CD14-positive monocyte (primary cell): ENCODE results near the gene FAM13A. TPM values are rescaled to one million over a fixed set of nuclear protein-coding genes. Genes with fewer than 3 reads are reported as not detected.
A peak's percentile ranks its signal among the peaks of the same experiment; 100 is the strongest.

Source experiments
- DNase-seq, 3 donors: peaks; one replicate each; pipeline ENCODE4 v3.0.0-alpha.2; 2011 to 2022
- H2AFZ ChIP-seq: 2 replicates; pipeline ENCODE4 v1.6.0; 2012; ENCODE audit warnings: mild to moderate bottlenecking, low read depth, low read length, inconsistent platforms; ENCODE audit not compliant: insufficient read depth, poor library complexity, severe bottlenecking
- H3K27ac ChIP-seq, 2 donors: 1 replicate in 1 of 2; 2 replicates in 1 of 2; pipeline ENCODE4 v1.5.1; 2012 to 2013; ENCODE audit warnings: low read length in 2 of 2, control low read depth in 1 of 2, inconsistent platforms in 1 of 2, low read depth in 1 of 2, mild to moderate bottlenecking in 1 of 2
- H3K27me3 ChIP-seq, 2 donors: one replicate each; pipeline versions ENCODE4 v1.6.0 to v1.6.1; 2011 to 2013; ENCODE audit warnings: low read length in 2 of 2; ENCODE audit not compliant: control insufficient read depth in 2 of 2, insufficient read depth in 2 of 2
- H3K36me3 ChIP-seq, 2 donors: replicated peaks in 1 of 2; 1 replicate in 1 of 2; 2 replicates in 1 of 2; pipeline versions ENCODE4 v1.5.1 to v1.6.1; 2012 to 2013; ENCODE audit warnings: low read length in 2 of 2, control low read depth in 1 of 2, inconsistent platforms in 1 of 2, mild to moderate bottlenecking in 1 of 2; ENCODE audit not compliant: insufficient read depth in 2 of 2, control insufficient read depth in 1 of 2
- H3K4me1 ChIP-seq, 2 donors: 1 replicate in 1 of 2; 2 replicates in 1 of 2; pipeline versions ENCODE4 v1.5.1 to v1.6.1; 2012 to 2013; ENCODE audit warnings: low read length in 2 of 2, control low read depth in 1 of 2, inconsistent platforms in 1 of 2, mild to moderate bottlenecking in 1 of 2, moderate library complexity in 1 of 2; ENCODE audit not compliant: insufficient read depth in 2 of 2, control insufficient read depth in 1 of 2
- H3K4me2 ChIP-seq: replicated peaks from 2 replicates; pipeline ENCODE3; 2012; ENCODE audit warnings: low read length, moderate library complexity, mild to moderate bottlenecking; ENCODE audit not compliant: poor library complexity, severe bottlenecking; ENCODE audit errors: extremely low read depth
- H3K4me3 ChIP-seq, 3 experiments: fragments of 200-600 bp in 1 of 3; sonication (generic) in 1 of 3; replicated peaks in 1 of 3; 1 replicate in 2 of 3; 2 replicates in 1 of 3; pipeline ENCODE4 v1.5.1; 2011 to 2013; ENCODE audit warnings: low read length in 3 of 3, mild to moderate bottlenecking in 3 of 3, control low read depth in 2 of 3, low read depth in 2 of 3, inconsistent platforms in 1 of 3, moderate library complexity in 1 of 3
- H3K79me2 ChIP-seq: 2 replicates; pipeline ENCODE4 v1.6.0; 2012; ENCODE audit warnings: mild to moderate bottlenecking, control low read depth, inconsistent platforms, low read length, moderate library complexity; ENCODE audit not compliant: insufficient read depth
- H3K9ac ChIP-seq: 2 replicates; pipeline ENCODE4 v1.6.0; 2017; ENCODE audit warnings: low read length, mild to moderate bottlenecking; ENCODE audit not compliant: insufficient read depth, poor library complexity, severe bottlenecking
- H3K9me3 ChIP-seq, 2 donors: replicated peaks in 1 of 2; 1 replicate in 1 of 2; 2 replicates in 1 of 2; pipeline versions ENCODE4 v1.5.1 to v1.6.1; 2012 to 2013; ENCODE audit warnings: low read length in 2 of 2, control low read depth in 1 of 2; ENCODE audit not compliant: control insufficient read depth in 1 of 2, insufficient read depth in 1 of 2
- H4K20me1 ChIP-seq: 2 replicates; pipeline ENCODE4 v1.6.0; 2012; ENCODE audit warnings: mild to moderate bottlenecking, low read length, control low read depth, moderate library complexity; ENCODE audit not compliant: insufficient read depth
- H3K27ac Mint-ChIP-seq, 7 donors: one replicate each; pipeline ENCODE4 v1.8.0; 2020; ENCODE audit warnings: mild to moderate bottlenecking in 7 of 7, mixed read lengths in 7 of 7, moderate library complexity in 6 of 7, inconsistent platforms in 2 of 7
- H3K27me3 Mint-ChIP-seq, 3 donors: one replicate each; pipeline ENCODE4 v1.8.0; 2021 to 2022; ENCODE audit warnings: low read depth in 3 of 3, mild to moderate bottlenecking in 3 of 3, mixed read lengths in 3 of 3, moderate library complexity in 3 of 3, inconsistent platforms in 1 of 3
- H3K36me3 Mint-ChIP-seq, 2 donors: one replicate each; pipeline ENCODE4 v1.8.0; 2020; ENCODE audit warnings: mixed read lengths in 2 of 2, inconsistent platforms in 1 of 2, mild to moderate bottlenecking in 1 of 2
- H3K4me1 Mint-ChIP-seq: one replicate; pipeline ENCODE4 v1.8.0; 2020; ENCODE audit warnings: mild to moderate bottlenecking, mixed read lengths
- H3K4me3 Mint-ChIP-seq, 2 donors: one replicate each; pipeline ENCODE4 v1.8.0; 2020; ENCODE audit warnings: mild to moderate bottlenecking in 2 of 2, mixed read lengths in 2 of 2, moderate library complexity in 1 of 2
- H3K9me3 Mint-ChIP-seq, 7 donors: one replicate each; pipeline ENCODE4 v1.8.0; 2020 to 2022; ENCODE audit warnings: mixed read lengths in 7 of 7, mild to moderate bottlenecking in 6 of 7, moderate library complexity in 6 of 7, inconsistent platforms in 2 of 7
- CTCF ChIP-seq: fragments of 200-600 bp; IDR thresholded peaks from one replicate; pipeline ENCODE4 v1.8.0; 2022; ENCODE audit warnings: antibody characterized with exemption, mild to moderate bottlenecking
- WGBS: methylation state at CpG from one replicate; pipeline ENCODE4 v1.1.5; 2013; ENCODE audit warnings: missing lambda C conversion rate; ENCODE audit not compliant: insufficient coverage; 5-methylcytosine and 5-hydroxymethylcytosine counted together
- intact Hi-C, 2 donors: fragments of 100-400 bp; cut with micrococcal nuclease; formaldehyde crosslinking; loops; one replicate each; pipeline versions ENCODE4 v1.15.0 to v1.15.1; 2023
- polyA plus RNA-seq, 3 donors: library from polyadenylated mRNA; depleted of rRNA in 1 of 3; unstranded in 2 of 3; stranded (reverse) in 1 of 3; fragments of 300-500 nt in 2 of 3; fragments of >200 nt in 1 of 3; fragmentation: Illumina TruSeq in 2 of 3; gene quantifications; 1 replicate in 2 of 3; 2 replicates in 1 of 3; pipeline ENCODE4 v1.2.3, GENCODE V29; 2012 to 2021

The FAM13A gene
- polyA plus RNA-seq, 3 donors = 5.3 to 20.0 (median 6.5) TPM

DNA sequence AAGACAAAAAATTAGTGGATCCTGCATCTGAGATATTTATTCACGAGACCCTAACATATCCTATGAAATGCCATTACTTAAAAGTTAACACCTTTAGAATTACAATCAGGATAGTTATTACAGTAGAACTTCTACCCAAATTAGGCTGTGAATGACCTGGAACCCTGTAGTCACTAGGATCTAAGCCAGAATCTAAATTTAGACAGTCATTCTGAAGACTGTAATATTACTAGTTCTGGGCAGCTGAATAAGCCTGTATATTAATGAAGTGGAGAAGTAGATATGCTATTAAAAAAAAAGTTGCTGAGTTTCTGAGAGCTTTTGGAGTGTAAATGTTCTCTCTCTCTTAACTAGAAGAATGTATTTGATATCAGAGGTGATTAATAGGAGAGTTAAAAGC, 67.0 kb downstream of the FAM13A start:
- Histone ChIP-seq H3K36me3 (no peaks in the 10 kb centered on the region), H2AFZ (no peak overlapping the region), H3K27ac (no peak overlapping the region), H3K9me3 (no peaks in the 10 kb centered on the region), H4K20me1 (no peaks in the 10 kb centered on the region), H3K9ac (no peak overlapping the region), H3K4me1 (peaks cover 0 to 6% of the 10 kb centered on the region in 2 donors), H3K4me3 (no peak overlapping the region), H3K27me3 (no peaks in the 10 kb centered on the region), H3K4me2 (no peak overlapping the region), H3K79me2 (no peaks in the 10 kb centered on the region)
- intact Hi-C loops = no loop called here
- DNase-seq = no peak
- no peak overlapping the region for H3K27ac Mint-ChIP-seq
- TF ChIP-seq CTCF = no peak
- peaks cover 0 to 2% (median 0%) of the 10 kb centered on the region in 7 donors for H3K9me3 Mint-ChIP-seq
- no peaks in the 10 kb centered on the region for H3K27me3 Mint-ChIP-seq
- no peak overlapping the region for H3K4me3 Mint-ChIP-seq
- no peaks in the 10 kb centered on the region for H3K36me3 Mint-ChIP-seq
- H3K4me1 Mint-ChIP-seq = peaks cover 9% of the 10 kb centered on the region
- WGBS = no CpG with 5 or more reads among the region's 1 CpG

- H4K20me1 ChIP-seq = no peaks in the 10 kb centered on the region
- peak overlapping the region in 2 of 7 donors; percentile 2 to 68 for H3K27ac Mint-ChIP-seq
- H3K36me3 Mint-ChIP-seq = no peaks in the 10 kb centered on the region
- DNase-seq = peak in 2 of 3 donors; percentile 24 to 27
- intact Hi-C loops = no loop called here
- WGBS = no CpG with 5 or more reads among the region's 5 CpGs
- H3K4me3 ChIP-seq = no peak overlapping the region
- H3K79me2 ChIP-seq = no peaks in the 10 kb centered on the region
- H3K4me2 ChIP-seq = no peak overlapping the region
- no peak overlapping the region for H3K4me3 Mint-ChIP-seq
- no peak overlapping the region for H3K9ac ChIP-seq
- no peak overlapping the region for H3K27ac ChIP-seq
- peaks cover 0 to 8% of the 10 kb centered on the region in 2 donors for H3K4me1 ChIP-seq
- no peaks in the 10 kb centered on the region for H3K27me3 Mint-ChIP-seq
- no peak for TF ChIP-seq CTCF
- no peak overlapping the region for H2AFZ ChIP-seq
- H3K9me3 ChIP-seq = no peaks in the 10 kb centered on the region
- H3K36me3 ChIP-seq = no peaks in the 10 kb centered on the region
- peaks cover 13% of the 10 kb centered on the region for H3K4me1 Mint-ChIP-seq
- H3K27me3 ChIP-seq = no peaks in the 10 kb centered on the region
- peaks cover 0 to 2% (median 0%) of the 10 kb centered on the region in 7 donors for H3K9me3 Mint-ChIP-seq
These were observed 71.8 kb downstream of the FAM13A start for GRCh38 chr4:88985088-88985773.
